ENCODE results near the gene MAP7D1.

MAP7D1 gene

DNA sequence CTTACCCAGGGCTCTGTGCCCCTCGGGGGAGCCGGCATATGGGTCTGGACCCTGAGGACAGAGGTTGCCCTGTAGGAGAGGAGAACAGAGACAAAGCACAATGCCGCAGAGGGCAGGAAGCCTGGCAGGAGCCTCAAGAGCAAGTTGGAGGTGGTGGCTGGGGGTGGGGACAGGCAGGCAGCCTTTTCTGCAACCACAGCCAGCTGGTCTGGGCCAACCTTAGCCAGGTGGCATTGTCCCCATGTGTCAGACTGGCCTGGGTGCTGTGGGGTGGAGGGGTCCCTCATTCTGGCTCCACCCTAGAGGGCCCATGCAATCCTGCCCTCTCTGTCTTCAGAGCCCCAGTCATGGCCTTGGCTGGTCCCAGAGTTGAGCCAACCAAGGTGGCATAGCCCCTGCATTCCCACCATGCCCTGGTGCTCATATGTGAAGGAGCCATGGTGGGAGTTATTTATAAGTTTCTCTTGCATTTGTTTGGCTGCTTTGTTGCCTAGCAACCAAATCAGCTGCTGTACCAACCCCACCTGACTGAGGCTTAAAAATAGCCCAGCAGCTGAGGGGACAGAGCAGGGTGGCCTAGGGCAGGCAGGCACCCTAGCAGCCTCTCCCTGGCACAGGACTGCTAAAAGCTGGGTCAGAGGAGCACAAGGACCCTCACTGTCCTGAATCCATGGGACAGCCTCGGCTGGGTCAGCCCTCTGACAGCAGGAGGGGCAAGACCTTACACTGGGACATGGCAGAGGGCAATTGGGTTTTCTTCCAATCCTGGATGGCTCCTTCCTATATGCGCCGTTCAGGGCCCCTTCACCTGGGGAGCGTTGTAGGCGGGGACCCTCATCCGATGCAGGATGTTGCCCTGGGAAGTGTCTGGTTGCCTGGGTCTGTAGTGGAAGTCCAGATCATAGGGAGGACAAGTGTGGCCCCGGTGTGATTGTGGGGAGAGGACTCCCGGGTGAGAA, 19.5 kb downstream of the MAP7D1 start:
- TF ChIP-seq, protein P1, sequence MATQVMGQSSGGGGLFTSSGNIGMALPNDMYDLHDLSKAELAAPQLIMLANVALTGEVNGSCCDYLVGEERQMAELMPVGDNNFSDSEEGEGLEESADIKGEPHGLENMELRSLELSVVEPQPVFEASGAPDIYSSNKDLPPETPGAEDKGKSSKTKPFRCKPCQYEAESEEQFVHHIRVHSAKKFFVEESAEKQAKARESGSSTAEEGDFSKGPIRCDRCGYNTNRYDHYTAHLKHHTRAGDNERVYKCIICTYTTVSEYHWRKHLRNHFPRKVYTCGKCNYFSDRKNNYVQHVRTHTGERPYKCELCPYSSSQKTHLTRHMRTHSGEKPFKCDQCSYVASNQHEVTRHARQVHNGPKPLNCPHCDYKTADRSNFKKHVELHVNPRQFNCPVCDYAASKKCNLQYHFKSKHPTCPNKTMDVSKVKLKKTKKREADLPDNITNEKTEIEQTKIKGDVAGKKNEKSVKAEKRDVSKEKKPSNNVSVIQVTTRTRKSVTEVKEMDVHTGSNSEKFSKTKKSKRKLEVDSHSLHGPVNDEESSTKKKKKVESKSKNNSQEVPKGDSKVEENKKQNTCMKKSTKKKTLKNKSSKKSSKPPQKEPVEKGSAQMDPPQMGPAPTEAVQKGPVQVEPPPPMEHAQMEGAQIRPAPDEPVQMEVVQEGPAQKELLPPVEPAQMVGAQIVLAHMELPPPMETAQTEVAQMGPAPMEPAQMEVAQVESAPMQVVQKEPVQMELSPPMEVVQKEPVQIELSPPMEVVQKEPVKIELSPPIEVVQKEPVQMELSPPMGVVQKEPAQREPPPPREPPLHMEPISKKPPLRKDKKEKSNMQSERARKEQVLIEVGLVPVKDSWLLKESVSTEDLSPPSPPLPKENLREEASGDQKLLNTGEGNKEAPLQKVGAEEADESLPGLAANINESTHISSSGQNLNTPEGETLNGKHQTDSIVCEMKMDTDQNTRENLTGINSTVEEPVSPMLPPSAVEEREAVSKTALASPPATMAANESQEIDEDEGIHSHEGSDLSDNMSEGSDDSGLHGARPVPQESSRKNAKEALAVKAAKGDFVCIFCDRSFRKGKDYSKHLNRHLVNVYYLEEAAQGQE (IDR thresholded peaks at IDR 0.05; ENCODE audit: insufficient read depth in 1 of 2, low read depth in 2 of 2, low read length in 2 of 2) = no peak
- TF ChIP-seq FOXP2 (optimal IDR thresholded peaks at IDR 0.05; ENCODE audit: borderline replicate concordance, extremely low read depth, extremely low read length, insufficient read depth) (no peak), SIN3A (IDR thresholded peaks at IDR 0.05; ENCODE audit: borderline replicate concordance, insufficient read depth, low read length) (no peak), POLR2AphosphoS5 (IDR thresholded peaks at IDR 0.05; ENCODE audit: low read depth, low read length) (no peak), TAF1 (IDR thresholded peaks at IDR 0.05; ENCODE audit: borderline replicate concordance, insufficient read depth, low read length) (no peak)

DNA sequence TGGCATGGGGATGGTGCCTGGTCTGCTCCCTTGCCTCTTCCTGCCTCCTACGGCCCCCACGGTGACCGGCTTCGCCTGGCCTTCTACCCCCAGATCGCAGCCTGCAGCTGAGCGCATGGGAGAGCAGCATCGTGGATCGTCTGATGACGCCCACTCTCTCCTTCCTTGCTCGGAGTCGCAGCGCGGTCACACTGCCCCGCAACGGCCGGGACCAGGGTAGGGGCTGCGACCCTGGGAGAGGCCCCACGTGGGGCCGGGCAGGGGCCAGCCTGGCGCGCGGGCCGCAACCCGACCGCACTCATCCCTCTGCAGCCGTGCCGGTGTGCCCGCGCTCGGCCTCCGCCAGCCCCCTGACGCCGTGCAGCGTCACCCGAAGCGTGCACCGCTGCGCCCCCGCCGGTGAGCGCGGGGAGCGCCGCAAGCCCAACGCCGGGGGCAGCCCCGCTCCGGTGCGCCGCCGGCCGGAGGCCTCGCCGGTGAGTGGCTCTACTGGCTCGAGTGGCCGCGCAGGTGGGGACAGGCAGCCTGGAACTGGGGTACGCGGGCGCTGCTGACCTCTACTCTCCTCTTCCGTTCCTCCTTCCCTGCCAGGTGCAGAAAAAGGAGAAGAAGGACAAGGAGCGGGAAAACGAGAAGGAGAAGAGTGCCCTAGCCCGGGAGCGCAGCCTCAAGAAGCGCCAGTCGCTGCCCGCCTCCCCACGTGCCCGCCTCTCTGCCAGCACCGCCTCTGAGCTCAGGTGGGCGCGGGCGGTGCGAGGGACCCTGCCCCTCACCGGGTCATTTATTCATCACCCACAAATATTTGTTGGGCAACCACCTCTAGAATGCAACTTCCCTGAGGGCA, 20.4 kb downstream of the MAP7D1 start:
- TF ChIP-seq TAF1 (IDR thresholded peaks at IDR 0.05; ENCODE audit: borderline replicate concordance, insufficient read depth, low read length) = no peak
- TF ChIP-seq SIN3A (IDR thresholded peaks at IDR 0.05; ENCODE audit: borderline replicate concordance, insufficient read depth, low read length) = no peak

DNA sequence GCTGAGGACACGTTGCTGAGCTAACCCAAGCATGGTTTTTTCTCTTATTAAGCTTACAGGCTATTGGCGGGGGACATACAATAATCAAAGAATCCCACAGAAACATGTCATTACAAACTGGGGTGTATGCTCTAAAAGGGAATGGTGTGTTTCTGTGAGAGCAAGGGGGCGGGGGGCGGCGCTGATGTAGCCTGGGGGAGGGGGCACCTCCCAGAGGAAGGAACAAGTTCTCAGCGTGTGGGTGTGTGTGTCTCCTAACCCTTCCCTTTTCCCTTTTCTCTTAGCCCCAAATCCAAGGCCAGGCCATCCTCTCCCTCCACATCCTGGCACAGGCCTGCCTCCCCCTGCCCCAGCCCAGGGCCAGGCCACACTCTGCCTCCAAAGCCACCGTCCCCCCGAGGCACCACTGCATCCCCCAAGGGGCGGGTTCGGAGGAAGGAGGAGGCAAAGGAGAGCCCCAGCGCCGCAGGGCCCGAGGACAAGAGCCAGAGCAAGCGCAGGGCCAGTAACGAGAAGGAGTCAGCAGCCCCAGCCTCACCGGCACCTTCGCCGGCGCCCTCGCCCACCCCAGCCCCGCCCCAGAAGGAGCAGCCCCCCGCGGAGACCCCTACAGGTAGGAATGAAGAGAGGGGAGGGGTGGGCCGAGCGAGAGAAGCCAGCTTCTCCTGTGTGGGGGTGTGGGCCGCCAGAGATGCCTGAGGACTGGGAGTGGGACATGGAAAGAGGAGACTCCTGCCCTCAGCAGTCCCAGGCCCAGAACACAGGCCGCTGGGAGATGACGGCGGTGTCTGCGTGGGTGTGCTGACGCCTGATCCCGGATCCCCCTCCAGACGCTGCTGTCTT, 21.9 kb downstream of the MAP7D1 start:
- TF ChIP-seq, protein P1 (IDR thresholded peaks at IDR 0.05; ENCODE audit: insufficient read depth in 1 of 2, low read depth in 2 of 2, low read length in 2 of 2) = no peak
- TF ChIP-seq FOXP2 (optimal IDR thresholded peaks at IDR 0.05; ENCODE audit: borderline replicate concordance, extremely low read depth, extremely low read length, insufficient read depth) = no peak
- no peak for TF ChIP-seq POLR2AphosphoS5 (IDR thresholded peaks at IDR 0.05; ENCODE audit: low read depth, low read length)
- no peak for TF ChIP-seq TAF1 (IDR thresholded peaks at IDR 0.05; ENCODE audit: borderline replicate concordance, insufficient read depth, low read length)
- TF ChIP-seq SIN3A (IDR thresholded peaks at IDR 0.05; ENCODE audit: borderline replicate concordance, insufficient read depth, low read length) = no peak

DNA sequence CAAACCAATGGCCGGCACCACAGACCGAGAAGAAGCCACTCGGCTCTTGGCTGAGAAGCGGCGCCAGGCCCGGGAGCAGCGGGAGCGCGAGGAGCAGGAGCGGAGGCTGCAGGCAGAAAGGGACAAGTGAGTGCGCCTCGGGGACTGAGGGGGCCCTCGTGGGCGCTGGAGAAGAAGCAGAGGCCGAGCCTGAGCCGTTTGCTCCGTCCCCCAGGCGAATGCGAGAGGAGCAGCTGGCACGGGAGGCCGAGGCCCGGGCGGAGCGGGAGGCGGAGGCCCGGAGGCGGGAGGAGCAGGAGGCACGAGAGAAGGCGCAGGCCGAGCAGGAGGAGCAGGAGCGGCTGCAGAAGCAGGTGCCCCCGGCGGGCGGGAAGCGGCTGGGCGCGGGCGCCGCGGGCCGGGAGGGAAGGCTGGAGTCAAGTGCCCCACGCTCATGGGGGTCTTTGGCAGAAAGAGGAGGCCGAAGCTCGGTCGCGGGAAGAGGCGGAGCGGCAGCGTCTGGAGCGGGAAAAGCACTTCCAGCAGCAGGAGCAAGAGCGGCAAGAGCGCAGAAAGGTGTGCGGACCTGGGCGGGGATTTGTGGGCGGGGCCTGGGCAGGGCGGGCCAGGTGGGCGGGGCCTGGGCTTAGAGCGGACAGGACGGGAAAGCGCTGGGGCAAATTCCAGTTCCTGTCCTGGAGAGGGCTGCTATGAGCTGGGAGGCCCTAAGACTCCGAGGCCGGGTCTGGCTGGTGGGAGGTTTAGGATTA, 22.7 kb downstream of the MAP7D1 start:
- TF ChIP-seq POLR2AphosphoS5 (IDR thresholded peaks at IDR 0.05; ENCODE audit: low read depth, low read length) (no peak), SIN3A (IDR thresholded peaks at IDR 0.05; ENCODE audit: borderline replicate concordance, insufficient read depth, low read length) (no peak), TAF1 (IDR thresholded peaks at IDR 0.05; ENCODE audit: borderline replicate concordance, insufficient read depth, low read length) (no peak), FOXP2 (optimal IDR thresholded peaks at IDR 0.05; ENCODE audit: borderline replicate concordance, extremely low read depth, extremely low read length, insufficient read depth) (no peak)
- TF ChIP-seq, protein P1 (IDR thresholded peaks at IDR 0.05; ENCODE audit: insufficient read depth in 1 of 2, low read depth in 2 of 2, low read length in 2 of 2) = no peak

Data from PFSK-1 (cell line).